Uterus (tissue), 2 donors: ENCODE data around the gene CDC42EP2.

ENCODE experiments used
- CTCF ChIP-seq, 4 experiments: fragments of 200-600 bp in 2 of 4; fragments of 450-650 bp in 2 of 4; sonication (generic) in 2 of 4; IDR thresholded peaks; one replicate each; pipeline ENCODE4 v1.5.1; 2016 to 2019; ENCODE audit warnings: antibody characterized with exemption in 4 of 4, mild to moderate bottlenecking in 2 of 4, moderate library complexity in 1 of 4
- POLR2A ChIP-seq, 2 donors: fragments of 450-650 bp; IDR thresholded peaks; one replicate each; pipeline ENCODE4 v1.6.1; 2016; ENCODE audit warnings: antibody characterized with exemption in 2 of 2, mild to moderate bottlenecking in 1 of 2, moderate library complexity in 1 of 2

GRCh38 chr11:65288706-65289536, 25.7 kb upstream of the CDC42EP2 start:
- no peak for TF ChIP-seq CTCF (IDR thresholded peaks at IDR 0.05)
- no peak for TF ChIP-seq POLR2A (IDR thresholded peaks at IDR 0.05)
